Endodermal cell (in vitro differentiated cells): ENCODE data around the gene NRDC. TPM values are rescaled to one million over a fixed set of nuclear protein-coding genes. Genes with fewer than 3 reads are reported as not detected.

Experiments used
- DNase-seq: peaks from one replicate; pipeline ENCODE4 v3.0.0-alpha.2; 2017
- H3K27ac ChIP-seq: 2 replicates; pipeline ENCODE4 v1.5.1; 2013; ENCODE audit warnings: mild to moderate bottlenecking, low read depth, low read length, moderate library complexity
- H3K27me3 ChIP-seq: 2 replicates; pipeline ENCODE4 v1.6.1; 2013; ENCODE audit warnings: mild to moderate bottlenecking, low read length, moderate library complexity; ENCODE audit not compliant: insufficient read depth, control insufficient read depth, poor library complexity, severe bottlenecking
- H3K36me3 ChIP-seq: 2 replicates; pipeline ENCODE4 v1.7.0; 2013; ENCODE audit warnings: mild to moderate bottlenecking, low read length, moderate library complexity; ENCODE audit not compliant: control insufficient read depth, insufficient read depth
- H3K4me1 ChIP-seq: one replicate; pipeline ENCODE4 v1.7.0; 2013; ENCODE audit warnings: low read length; ENCODE audit not compliant: control insufficient read depth, insufficient read depth
- H3K4me3 ChIP-seq: 2 replicates; pipeline ENCODE4 v1.5.1; 2013; ENCODE audit warnings: mild to moderate bottlenecking, low read length, moderate library complexity
- H3K9ac ChIP-seq: 2 replicates; pipeline ENCODE4 v1.6.1; 2013; ENCODE audit warnings: mild to moderate bottlenecking, low read length, moderate library complexity; ENCODE audit not compliant: poor library complexity, severe bottlenecking; ENCODE audit errors: extremely low read depth
- H3K9me3 ChIP-seq: 2 replicates; pipeline ENCODE4 v1.6.1; 2013; ENCODE audit warnings: mild to moderate bottlenecking, low read length, moderate library complexity; ENCODE audit not compliant: control insufficient read depth
- H3K27ac Mint-ChIP-seq: 2 replicates; pipeline ENCODE4 v1.8.0; 2020; ENCODE audit warnings: mixed read lengths
- H3K27me3 Mint-ChIP-seq: 2 replicates; pipeline ENCODE4 v1.8.0; 2021; ENCODE audit warnings: mild to moderate bottlenecking, mixed read lengths; ENCODE audit not compliant: insufficient read depth
- H3K36me3 Mint-ChIP-seq: 2 replicates; pipeline ENCODE4 v1.8.0; 2020; ENCODE audit warnings: low read depth, mixed read lengths
- H3K4me1 Mint-ChIP-seq: 2 replicates; pipeline ENCODE4 v1.8.0; 2020; ENCODE audit warnings: mixed read lengths
- H3K4me3 Mint-ChIP-seq: 2 replicates; pipeline ENCODE4 v1.8.0; 2020; ENCODE audit warnings: mild to moderate bottlenecking, moderate library complexity, mixed read lengths
- H3K9me3 Mint-ChIP-seq: 2 replicates; pipeline ENCODE4 v1.8.0; 2020; ENCODE audit warnings: mild to moderate bottlenecking, mixed read lengths
- CTCF ChIP-seq: fragments of 200-600 bp; sonication (generic); conservative IDR thresholded peaks from 2 replicates; pipeline ENCODE4 v1.5.0; 2021; ENCODE audit warnings: antibody characterized with exemption, mild to moderate bottlenecking
- WGBS, 2 experiments: methylation state at CpG; one replicate each; pipeline versions ENCODE4 v1.1.5 to v1.1.7; 2013; ENCODE audit warnings: missing lambda C conversion rate in 2 of 2, mixed read lengths in 1 of 2; ENCODE audit not compliant: insufficient coverage in 1 of 2, insufficient read length in 1 of 2; 5-methylcytosine and 5-hydroxymethylcytosine counted together
- total RNA-seq, 2 donors: library from RNA; stranded (reverse); fragmentation: NEBNext Ultra II Directional in 1 of 2; extraction: Animal tissue kit (Norgen Biotek cat#: 25700) in 1 of 2; gene quantifications; 2 replicates in 1 of 2; 3 replicates in 1 of 2; pipeline ENCODE4 v1.2.1, GENCODE V29; 2021

Gene NRDC
- total RNA-seq, 2 donors from 2014 or later: 160 to 202 TPM

GRCh38 chr1:51745304-51745570, 133.3 kb downstream of the NRDC start:
- H3K4me1 Mint-ChIP-seq: peaks cover 13% of the 10 kb centered on the region
- Histone ChIP-seq H3K27ac (no peak overlapping the region), H3K9ac (no peak overlapping the region), H3K4me3 (no peak overlapping the region), H3K27me3 (no peaks in the 10 kb centered on the region), H3K36me3 (peaks cover 23% of the 10 kb centered on the region), H3K4me1 (no peaks in the 10 kb centered on the region), H3K9me3 (no peaks in the 10 kb centered on the region)
- H3K27ac Mint-ChIP-seq: no peak overlapping the region
- peaks cover 1% of the 10 kb centered on the region for H3K27me3 Mint-ChIP-seq
- DNase-seq: no peak
- H3K4me3 Mint-ChIP-seq: no peak overlapping the region
- no peak for TF ChIP-seq CTCF
- H3K36me3 Mint-ChIP-seq: peaks cover 25% of the 10 kb centered on the region
- no peaks in the 10 kb centered on the region for H3K9me3 Mint-ChIP-seq

- H3K27me3 ChIP-seq: no peaks in the 10 kb centered on the region
- H3K27me3 Mint-ChIP-seq: peaks cover 1% of the 10 kb centered on the region
- H3K9ac ChIP-seq: no peak overlapping the region
- H3K4me3 ChIP-seq: no peak overlapping the region
- H3K36me3 Mint-ChIP-seq: peaks cover 25% of the 10 kb centered on the region
- DNase-seq: no peak
- 88 to 94% methylated on average over 2 to 4 of the region's 4 CpGs for WGBS, 2 experiments
- peak overlapping the region; percentile 2 for H3K27ac Mint-ChIP-seq
- no peaks in the 10 kb centered on the region for H3K4me1 ChIP-seq
- H3K9me3 ChIP-seq: no peaks in the 10 kb centered on the region
- H3K4me3 Mint-ChIP-seq: no peak overlapping the region
- TF ChIP-seq CTCF: no peak
- no peaks in the 10 kb centered on the region for H3K9me3 Mint-ChIP-seq
- peaks cover 13% of the 10 kb centered on the region for H3K4me1 Mint-ChIP-seq
- peaks cover 23% of the 10 kb centered on the region for H3K36me3 ChIP-seq
- no peak overlapping the region for H3K27ac ChIP-seq
Measured at GRCh38 chr1:51744506-51745303, 133.8 kb downstream of the NRDC start.

- Histone ChIP-seq H3K9me3 (no peaks in the 10 kb centered on the region), H3K27me3 (no peaks in the 10 kb centered on the region), H3K9ac (no peak overlapping the region), H3K27ac (no peak overlapping the region), H3K36me3 (peaks cover 3% of the 10 kb centered on the region), H3K4me1 (no peaks in the 10 kb centered on the region), H3K4me3 (no peak overlapping the region)
- H3K4me3 Mint-ChIP-seq: no peak overlapping the region
- no peak overlapping the region for H3K27ac Mint-ChIP-seq
- WGBS, 2 experiments: 100% methylated on average over 1 of the region's 1 CpG; no CpG with 5 or more reads in 1 of the 2 experiments
- no peak for DNase-seq
- no peaks in the 10 kb centered on the region for H3K9me3 Mint-ChIP-seq
- peaks cover 1% of the 10 kb centered on the region for H3K27me3 Mint-ChIP-seq
- peaks cover 16% of the 10 kb centered on the region for H3K4me1 Mint-ChIP-seq
- H3K36me3 Mint-ChIP-seq: peaks cover 6% of the 10 kb centered on the region
- TF ChIP-seq CTCF: no peak
Measured at GRCh38 chr1:51741121-51741681, 137.3 kb downstream of the NRDC start.
